DMS79 treated with DMSO at 0.1 percent for 48 hours (cell line): ENCODE measurements around the gene NR5A2.
A peak's percentile ranks its signal among the peaks of the same experiment; 100 is the strongest.

Source experiments
- DNase-seq: peaks from one replicate; lab custom pipeline; 2025; lab: John Stamatoyannopoulos, UW

The NR5A2 gene

GRCh38 chr1:200027264-200027823 lies at the start of gene NR5A2:
NR5A2 (plus strand) TSS chr1:200027710; CDS start chr1:200027848, 138 bp downstream.
- DNase-seq: no peak

GRCh38 chr1:199978408-199978940 lies 49.0 kb upstream of the NR5A2 start:
- no peak for DNase-seq

DNA sequence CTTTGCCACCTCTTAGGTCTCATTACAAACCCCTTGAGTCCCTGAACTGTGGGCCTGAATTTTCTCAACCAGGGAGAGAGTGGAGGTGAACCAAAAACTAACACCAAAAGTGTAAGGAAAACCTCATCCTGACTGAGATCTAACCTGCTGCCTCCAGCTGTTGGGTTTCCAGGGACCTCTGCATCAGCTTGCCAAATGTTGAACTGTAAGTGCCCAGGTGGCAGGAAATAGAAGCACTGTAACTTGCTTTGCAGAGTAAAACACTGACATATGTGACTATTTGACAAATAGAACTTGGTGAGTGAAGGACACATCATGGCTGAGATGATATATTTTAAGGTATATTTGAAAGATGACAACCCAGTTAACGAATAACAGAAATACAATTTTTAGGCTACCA lies 48.4 kb upstream of the NR5A2 start:
- no peak for DNase-seq

DNA sequence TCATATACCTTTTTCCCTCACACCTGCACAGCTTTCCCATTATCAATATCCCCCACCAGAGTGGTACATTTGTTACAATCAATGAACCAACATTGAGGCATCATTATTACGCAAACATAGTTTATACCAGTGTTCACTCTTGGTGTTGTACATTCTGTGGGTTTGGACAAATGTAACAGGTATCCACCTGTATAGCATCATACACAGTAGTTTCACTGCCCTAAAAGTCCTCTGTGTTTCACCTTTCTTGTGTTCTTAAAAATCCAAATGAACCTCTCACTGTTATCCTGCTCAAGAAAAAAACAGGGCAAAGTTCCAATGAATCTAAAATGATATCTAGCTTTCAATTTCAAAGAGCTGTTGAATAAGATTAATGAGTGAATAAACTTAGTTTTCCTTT lies 45.9 kb upstream of the NR5A2 start:
- DNase-seq: no peak

- no peak for DNase-seq
Measured at GRCh38 chr1:199982606-199983005, 44.9 kb upstream of the NR5A2 start.

- DNase-seq: no peak
Measured at GRCh38 chr1:199983531-199983930, 44.0 kb upstream of the NR5A2 start.

- DNase-seq: no peak
Measured at GRCh38 chr1:199995096-199995685, 32.3 kb upstream of the NR5A2 start.

DNA sequence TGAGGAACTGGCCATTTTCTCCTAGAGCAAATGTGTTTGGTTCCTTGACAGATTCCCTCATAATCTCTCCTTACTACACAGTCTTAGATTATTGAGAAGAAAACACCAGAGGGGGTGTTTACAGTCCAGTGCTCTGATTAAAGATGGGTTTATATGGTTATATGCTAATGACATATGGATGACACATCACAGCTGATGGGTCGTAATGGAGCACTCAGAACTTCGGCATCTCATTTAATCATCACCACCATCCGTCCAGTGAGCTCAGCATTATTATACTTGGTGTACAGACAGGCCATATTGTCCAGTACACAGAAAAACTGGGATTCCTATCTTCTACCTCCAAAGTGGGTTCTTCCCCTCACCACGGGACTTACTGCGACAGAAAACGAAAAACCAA lies 22.3 kb upstream of the NR5A2 start:
- DNase-seq: no peak

GRCh38 chr1:200006711-200007110 lies 20.8 kb upstream of the NR5A2 start:
- DNase-seq: no peak

DNA sequence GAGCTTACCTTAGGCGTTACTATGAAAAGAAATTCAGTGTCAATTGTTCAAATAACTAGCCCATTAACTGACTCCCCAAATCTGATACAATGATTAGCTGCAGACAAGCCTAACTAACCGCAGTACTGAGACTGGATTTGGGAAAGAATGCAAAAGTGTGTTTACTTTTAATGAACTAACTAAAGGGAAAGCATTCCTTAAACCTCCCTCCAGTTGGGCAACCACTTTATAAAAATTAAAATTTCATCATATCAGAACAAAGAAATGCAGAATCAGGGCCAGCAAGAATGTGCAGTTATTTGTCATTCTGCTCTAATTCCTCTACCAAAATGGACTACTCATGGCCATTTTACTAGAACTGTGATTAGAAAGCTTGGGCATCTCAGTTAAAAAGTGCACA lies 11.7 kb upstream of the NR5A2 start:
- no peak for DNase-seq

- no peak for DNase-seq
Measured at GRCh38 chr1:200021577-200022238, 5.8 kb upstream of the NR5A2 start.

DNA sequence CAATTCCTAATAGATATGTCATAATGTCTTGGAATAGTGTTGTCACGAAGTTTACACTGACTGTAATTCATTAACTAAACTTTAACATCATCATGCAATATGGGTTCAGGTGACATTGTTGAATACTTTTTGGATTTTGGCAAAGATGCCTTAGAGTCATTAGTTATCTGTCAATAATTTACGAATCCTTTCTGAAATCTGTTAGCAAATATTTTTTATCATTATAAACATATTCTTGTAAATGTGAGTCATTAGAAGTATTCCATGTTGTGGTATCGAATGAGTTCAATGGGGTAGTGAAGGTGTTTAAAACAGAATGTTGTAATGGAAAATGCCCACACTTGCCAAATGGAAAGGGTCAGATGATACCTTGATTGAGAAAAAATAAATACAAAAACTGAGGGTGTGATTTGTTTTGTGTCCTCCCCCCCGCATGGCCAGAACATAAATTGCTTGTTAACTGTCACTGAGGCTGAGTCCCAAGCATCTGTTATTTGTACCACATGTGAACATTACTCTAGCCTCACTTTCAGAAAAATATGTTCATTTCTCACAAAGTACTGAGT lies 5.2 kb upstream of the NR5A2 start:
- DNase-seq: no peak

GRCh38 chr1:200028586-200029034 lies 1.1 kb downstream of the NR5A2 start:
- DNase-seq: no peak

DNA sequence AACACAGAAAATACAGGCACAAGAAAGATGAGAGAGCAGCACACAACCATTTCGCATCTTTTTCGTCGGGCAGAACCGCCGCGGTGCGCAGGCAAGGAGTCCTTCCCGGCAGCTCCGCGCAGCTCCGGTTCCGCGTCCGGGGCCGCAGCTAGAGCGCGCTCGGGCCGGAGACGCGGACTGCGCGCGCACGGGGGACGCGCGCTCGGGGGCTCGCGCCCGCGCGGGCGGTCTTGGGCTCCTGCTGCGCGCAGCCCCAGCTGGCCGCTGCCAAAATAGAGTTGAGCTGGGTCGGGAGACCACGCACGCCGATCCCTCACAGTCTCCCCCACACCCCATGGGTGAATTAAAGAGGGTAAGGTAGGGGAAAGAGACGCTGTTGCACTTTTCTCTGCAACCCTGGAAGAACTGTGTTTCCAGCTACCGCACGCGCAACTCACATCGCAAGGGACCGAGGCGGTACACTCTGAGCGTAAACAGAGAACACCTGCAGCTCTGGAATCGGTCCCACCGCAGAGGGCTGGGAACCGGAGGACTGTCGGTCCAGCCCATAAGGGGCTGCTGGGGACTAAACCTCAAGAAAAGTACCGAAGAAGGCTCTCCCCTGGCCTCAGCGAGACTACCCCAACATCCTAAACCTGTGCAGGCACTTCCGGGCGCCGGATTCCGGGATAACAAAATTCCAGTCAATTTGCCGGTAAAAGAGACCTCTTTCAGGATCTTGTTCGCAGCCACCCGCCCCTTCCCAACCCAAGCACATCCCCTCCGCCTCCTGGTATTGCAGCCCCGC lies 1.7 kb downstream of the NR5A2 start:
- DNase-seq: peak; percentile 23

- DNase-seq: no peak
Measured at GRCh38 chr1:200029822-200030152, 2.3 kb downstream of the NR5A2 start.

- DNase-seq: no peak
Measured at GRCh38 chr1:200030791-200031190, 3.3 kb downstream of the NR5A2 start.

- DNase-seq: no peak
Measured at GRCh38 chr1:200033511-200034261, 6.2 kb downstream of the NR5A2 start.

- no peak for DNase-seq
Measured at GRCh38 chr1:200034262-200034557, 6.7 kb downstream of the NR5A2 start.

- no peak for DNase-seq
Measured at GRCh38 chr1:200034761-200035396, 7.4 kb downstream of the NR5A2 start.

DNA sequence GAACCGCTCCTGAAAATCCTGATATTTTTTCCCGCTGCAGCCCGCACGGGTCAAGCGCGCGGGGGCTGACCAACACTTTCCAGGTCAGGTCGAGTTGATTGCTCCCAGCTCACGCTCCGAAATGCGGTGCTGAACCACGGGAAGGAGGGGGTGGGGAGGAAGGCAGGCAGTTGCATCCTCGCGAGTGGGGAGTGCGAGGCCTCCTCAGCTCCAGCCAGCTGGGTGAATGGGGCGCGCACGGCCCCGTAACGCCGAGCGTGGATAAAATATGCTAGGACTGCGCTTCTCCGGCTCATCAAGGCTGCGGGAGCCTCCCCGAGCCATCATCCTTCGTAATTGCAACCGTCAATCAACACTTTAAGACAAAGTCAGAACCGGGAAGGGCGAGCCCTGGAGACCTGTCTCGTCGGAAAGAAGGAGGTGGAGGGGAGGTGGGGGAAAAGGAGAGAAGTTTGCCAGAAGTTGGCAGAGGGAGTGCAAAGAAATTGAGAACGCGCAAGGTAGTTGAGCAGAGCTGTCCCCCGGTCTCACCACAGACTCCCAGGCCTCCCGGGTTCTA lies 8.0 kb downstream of the NR5A2 start:
- no peak for DNase-seq
